ENCODE measurements around the gene F2. TPM values are rescaled to one million over a fixed set of nuclear protein-coding genes. Genes with fewer than 3 reads are reported as not detected.

Gene F2
- total and polyA plus RNA-seq, 7 experiments from 2014 or later: 0.15 TPM; not detected in 6

GRCh38 chr11:46677169-46677568, 41.8 kb upstream of the F2 start:
- Mint-ChIP-seq H3K4me1 (peaks cover 33 to 60% (median 54%) of the 10 kb centered on the region in 7 donors), H3K4me3 (peak overlapping the region in 8 of 10 donors; percentile 7 to 51 (median 38)), H3K36me3 (peaks cover 5 to 40% (median 17%) of the 10 kb centered on the region in 5 donors), H3K9me3 (no peaks in the 10 kb centered on the region), H3K27me3 (no peaks in the 10 kb centered on the region), H3K27ac (peak overlapping the region; percentile 9 to 86 (median 60))
- Histone ChIP-seq H3K4me3 (ENCODE audit: low read length) (no peak overlapping the region), H3K9me3 (ENCODE audit: control insufficient read depth in 2 of 3, low read length in 3 of 3) (no peaks in the 10 kb centered on the region), H3K4me1 (ENCODE audit: control insufficient read depth in 2 of 2, insufficient read depth in 2 of 2, low read length in 2 of 2) (peaks cover 33 to 52% of the 10 kb centered on the region in 2 donors), H3K27me3 (ENCODE audit: control insufficient read depth in 2 of 2, insufficient read depth in 2 of 2, low read length in 2 of 2) (no peaks in the 10 kb centered on the region), H3K27ac (ENCODE audit: low read depth, low read length) (no peak overlapping the region), H3K36me3 (ENCODE audit: control insufficient read depth in 2 of 3, insufficient read depth in 3 of 3, low read length in 3 of 3) (peaks cover 0 to 57% (median 14%) of the 10 kb centered on the region in 3 experiments)
- no peak for ATAC-seq
- no peak for DNase-seq
- intact Hi-C loops (cut with micrococcal nuclease): loop anchor here in 1 of 2 donors (10.0 kb wide), 1 partner anchor 292 kb away; the partner anchor contains the start of gene MDK
- ChIA-PET POLR2A (interaction anchor here (10.8 kb wide), 1 partner anchor 21 kb away, joined by 135 read pairs; the partner anchor contains the start of genes ARHGAP1 and ZNF408), CTCF (no interaction called here)

- Mint-ChIP-seq H3K4me3 (no peak overlapping the region), H3K27me3 (no peaks in the 10 kb centered on the region), H3K9me3 (no peaks in the 10 kb centered on the region), H3K4me1 (peaks cover 26 to 50% (median 44%) of the 10 kb centered on the region in 7 donors), H3K36me3 (peaks cover 0 to 35% (median 10%) of the 10 kb centered on the region in 5 donors), H3K27ac (peak overlapping the region in 7 of 9 donors; percentile 31 to 81 (median 59))
- H3K9me3 ChIP-seq (ENCODE audit: control insufficient read depth in 2 of 3, low read length in 3 of 3): no peaks in the 10 kb centered on the region
- no peaks in the 10 kb centered on the region for H3K27me3 ChIP-seq (ENCODE audit: control insufficient read depth in 2 of 2, insufficient read depth in 2 of 2, low read length in 2 of 2)
- POLR2A ChIA-PET: interaction anchor here (10.8 kb wide), 1 partner anchor 20 kb away, joined by 135 read pairs; the partner anchor contains the start of genes ARHGAP1 and ZNF408
- DNase-seq (no peak), ATAC-seq (no peak)
- no peak overlapping the region for H3K27ac ChIP-seq (ENCODE audit: low read depth, low read length)
- H3K4me1 ChIP-seq (ENCODE audit: control insufficient read depth in 2 of 2, insufficient read depth in 2 of 2, low read length in 2 of 2): peaks cover 23 to 42% of the 10 kb centered on the region in 2 donors
- peaks cover 0 to 56% (median 13%) of the 10 kb centered on the region in 3 experiments for H3K36me3 ChIP-seq (ENCODE audit: control insufficient read depth in 2 of 3, insufficient read depth in 3 of 3, low read length in 3 of 3)
- no peak overlapping the region for H3K4me3 ChIP-seq (ENCODE audit: low read length)
- CTCF ChIA-PET: interaction anchor here (0.7 kb wide), 1 partner anchor 20 kb away, joined by 3 read pairs; no protein-coding TSS in a partner anchor
- intact Hi-C loops (cut with micrococcal nuclease): loop anchor here in 1 of 2 donors (10.0 kb wide), 1 partner anchor 293 kb away; the partner anchor contains the start of gene MDK
Measured at GRCh38 chr11:46677991-46678740, 40.8 kb upstream of the F2 start.

- no peak overlapping the region for H3K4me3 ChIP-seq (ENCODE audit: low read length)
- H3K4me3 Mint-ChIP-seq: no peak overlapping the region
- intact Hi-C loops (cut with micrococcal nuclease): loop anchor here in 1 of 2 donors (10.0 kb wide), 1 partner anchor 294 kb away; the partner anchor contains the start of gene MDK
- peaks cover 0 to 53% (median 9%) of the 10 kb centered on the region in 3 experiments for H3K36me3 ChIP-seq (ENCODE audit: control insufficient read depth in 2 of 3, insufficient read depth in 3 of 3, low read length in 3 of 3)
- POLR2A ChIA-PET: interaction anchor here (10.8 kb wide), 1 partner anchor 19 kb away, joined by 135 read pairs; the partner anchor contains the start of genes ARHGAP1 and ZNF408
- no peaks in the 10 kb centered on the region for H3K9me3 Mint-ChIP-seq
- H3K27me3 ChIP-seq (ENCODE audit: control insufficient read depth in 2 of 2, insufficient read depth in 2 of 2, low read length in 2 of 2): no peaks in the 10 kb centered on the region
- DNase-seq (no peak), ATAC-seq (no peak)
- peaks cover 17 to 36% of the 10 kb centered on the region in 2 donors for H3K4me1 ChIP-seq (ENCODE audit: control insufficient read depth in 2 of 2, insufficient read depth in 2 of 2, low read length in 2 of 2)
- H3K36me3 Mint-ChIP-seq: peaks cover 0 to 36% (median 10%) of the 10 kb centered on the region in 5 donors
- peak overlapping the region in 5 of 9 donors; percentile 12 to 59 (median 34) for H3K27ac Mint-ChIP-seq
- H3K27me3 Mint-ChIP-seq: no peaks in the 10 kb centered on the region
- CTCF ChIA-PET: interaction anchor here (0.7 kb wide), 1 partner anchor 19 kb away, joined by 3 read pairs; no protein-coding TSS in a partner anchor
- H3K27ac ChIP-seq (ENCODE audit: low read depth, low read length): no peak overlapping the region
- H3K9me3 ChIP-seq (ENCODE audit: control insufficient read depth in 2 of 3, low read length in 3 of 3): no peaks in the 10 kb centered on the region
- H3K4me1 Mint-ChIP-seq: peaks cover 23 to 44% (median 40%) of the 10 kb centered on the region in 7 donors
Measured at GRCh38 chr11:46678741-46679130, 40.3 kb upstream of the F2 start.

GRCh38 chr11:46679241-46680163, 39.5 kb upstream of the F2 start:
- no peaks in the 10 kb centered on the region for H3K9me3 ChIP-seq (ENCODE audit: control insufficient read depth in 2 of 3, low read length in 3 of 3)
- no peak overlapping the region for H3K4me3 ChIP-seq (ENCODE audit: low read length)
- H3K9me3 Mint-ChIP-seq: no peaks in the 10 kb centered on the region
- H3K27me3 Mint-ChIP-seq: no peaks in the 10 kb centered on the region
- peaks cover 0 to 40% (median 10%) of the 10 kb centered on the region in 5 donors for H3K36me3 Mint-ChIP-seq
- no peaks in the 10 kb centered on the region for H3K27me3 ChIP-seq (ENCODE audit: control insufficient read depth in 2 of 2, insufficient read depth in 2 of 2, low read length in 2 of 2)
- no peak overlapping the region for H3K27ac ChIP-seq (ENCODE audit: low read depth, low read length)
- CTCF ChIA-PET: interaction anchor here (0.5 to 0.7 kb wide), 2 partner anchors 18 to 335 kb away, joined by 3 to 5 read pairs; no protein-coding TSS in a partner anchor
- H3K4me3 Mint-ChIP-seq: no peak overlapping the region
- peaks cover 6 to 56% (median 9%) of the 10 kb centered on the region in 3 experiments for H3K36me3 ChIP-seq (ENCODE audit: control insufficient read depth in 2 of 3, insufficient read depth in 3 of 3, low read length in 3 of 3)
- no peak for ATAC-seq
- H3K27ac Mint-ChIP-seq: peak overlapping the region in 2 of 9 donors; percentile 18 to 21
- peaks cover 19 to 41% (median 32%) of the 10 kb centered on the region in 7 donors for H3K4me1 Mint-ChIP-seq
- peaks cover 11 to 29% of the 10 kb centered on the region in 2 donors for H3K4me1 ChIP-seq (ENCODE audit: control insufficient read depth in 2 of 2, insufficient read depth in 2 of 2, low read length in 2 of 2)
- POLR2A ChIA-PET: interaction anchor here (10.8 kb wide), 1 partner anchor 18 kb away, joined by 135 read pairs; the partner anchor contains the start of genes ARHGAP1 and ZNF408
- no peak for DNase-seq
- intact Hi-C loops (cut with micrococcal nuclease): loop anchor here in 1 of 2 donors (10.0 kb wide), 1 partner anchor 295 kb away; the partner anchor contains the start of gene MDK

- peak overlapping the region in 1 of 9 donors; percentile 43 for H3K27ac Mint-ChIP-seq
- intact Hi-C loops (cut with micrococcal nuclease): no loop called here
- Histone ChIP-seq H3K36me3 (ENCODE audit: control insufficient read depth in 2 of 3, insufficient read depth in 3 of 3, low read length in 3 of 3) (peaks cover 6 to 56% (median 9%) of the 10 kb centered on the region in 3 experiments), H3K4me1 (ENCODE audit: control insufficient read depth in 2 of 2, insufficient read depth in 2 of 2, low read length in 2 of 2) (peaks cover 3 to 21% of the 10 kb centered on the region in 2 donors), H3K4me3 (ENCODE audit: low read length) (no peak overlapping the region), H3K9me3 (ENCODE audit: control insufficient read depth in 2 of 3, low read length in 3 of 3) (no peaks in the 10 kb centered on the region), H3K27ac (ENCODE audit: low read depth, low read length) (no peak overlapping the region), H3K27me3 (ENCODE audit: control insufficient read depth in 2 of 2, insufficient read depth in 2 of 2, low read length in 2 of 2) (no peaks in the 10 kb centered on the region)
- ChIA-PET POLR2A (interaction anchor here (10.8 kb wide), 1 partner anchor 17 kb away, joined by 135 read pairs; the partner anchor contains the start of genes ARHGAP1 and ZNF408), CTCF (interaction anchor here (0.5 kb wide), 1 partner anchor 336 kb away, joined by 5 read pairs; no protein-coding TSS in a partner anchor)
- H3K4me3 Mint-ChIP-seq: peak overlapping the region in 1 of 10 donors; percentile 20
- H3K9me3 Mint-ChIP-seq: no peaks in the 10 kb centered on the region
- no peak for DNase-seq
- H3K27me3 Mint-ChIP-seq: no peaks in the 10 kb centered on the region
- peaks cover 14 to 33% (median 25%) of the 10 kb centered on the region in 7 donors for H3K4me1 Mint-ChIP-seq
- ATAC-seq: no peak
- peaks cover 0 to 42% (median 10%) of the 10 kb centered on the region in 5 donors for H3K36me3 Mint-ChIP-seq
Measured at GRCh38 chr11:46680164-46680760, 38.8 kb upstream of the F2 start.

All from naive thymus-derived CD4-positive, alpha-beta T cell (primary cell).